HG02571 (cell line): ENCODE data around the gene AUTS2.
"Not testable (repeated sequence)": the region's sequence is repeated elsewhere in the genome, so short reads cannot be mapped to it uniquely, and the experiment has no call there.

Experiments used
- ATAC-seq: cut with Tn5 transposase; IDR thresholded peaks from one replicate; pipeline ENCODE4 v1.9.1; 2021; ENCODE audit warnings: mild to moderate bottlenecking, moderate library complexity; ENCODE audit not compliant: unreplicated experiment

Gene AUTS2

DNA sequence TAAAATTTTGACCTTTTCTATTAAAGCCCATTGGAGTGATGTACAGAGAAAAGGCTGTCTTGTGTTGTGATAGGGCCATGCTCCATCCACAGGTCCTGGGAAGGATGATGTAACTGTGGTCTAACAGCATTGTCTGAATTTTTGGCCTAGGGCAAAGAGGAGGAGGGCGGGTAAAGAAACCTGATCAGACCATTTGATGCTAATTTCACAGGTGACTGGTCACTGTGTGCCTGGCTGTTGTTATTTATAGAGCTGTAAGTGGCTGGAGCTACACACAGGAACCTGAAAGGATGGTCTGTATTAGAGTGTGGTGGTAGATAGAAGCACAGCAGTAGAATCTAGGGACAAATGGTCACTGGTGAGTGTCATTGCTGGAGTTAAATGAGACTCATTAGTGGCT, 182.1 kb downstream of the AUTS2 start:
- no peak for ATAC-seq

DNA sequence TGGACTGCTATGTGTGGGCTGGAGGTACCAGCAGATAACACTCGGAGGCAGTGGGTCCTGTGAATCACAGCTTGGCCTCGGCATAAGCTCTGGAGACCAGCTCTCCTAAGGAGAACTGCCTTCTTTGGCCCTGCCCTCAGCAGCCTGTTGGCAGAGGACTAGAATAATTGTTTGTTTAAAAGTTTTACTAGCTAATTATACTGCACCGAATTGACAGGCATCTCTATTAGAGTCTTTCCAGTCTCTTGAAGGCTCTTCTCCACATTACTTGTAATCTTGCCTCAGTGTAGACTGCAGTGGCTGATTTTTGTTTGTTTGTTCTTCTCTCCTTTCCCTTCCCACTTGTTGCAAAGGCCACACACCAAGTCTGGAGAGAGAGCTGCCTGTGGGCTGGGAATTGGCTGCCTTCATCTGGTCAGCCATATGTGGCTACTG, 183.2 kb downstream of the AUTS2 start:
- ATAC-seq, result no peak

DNA sequence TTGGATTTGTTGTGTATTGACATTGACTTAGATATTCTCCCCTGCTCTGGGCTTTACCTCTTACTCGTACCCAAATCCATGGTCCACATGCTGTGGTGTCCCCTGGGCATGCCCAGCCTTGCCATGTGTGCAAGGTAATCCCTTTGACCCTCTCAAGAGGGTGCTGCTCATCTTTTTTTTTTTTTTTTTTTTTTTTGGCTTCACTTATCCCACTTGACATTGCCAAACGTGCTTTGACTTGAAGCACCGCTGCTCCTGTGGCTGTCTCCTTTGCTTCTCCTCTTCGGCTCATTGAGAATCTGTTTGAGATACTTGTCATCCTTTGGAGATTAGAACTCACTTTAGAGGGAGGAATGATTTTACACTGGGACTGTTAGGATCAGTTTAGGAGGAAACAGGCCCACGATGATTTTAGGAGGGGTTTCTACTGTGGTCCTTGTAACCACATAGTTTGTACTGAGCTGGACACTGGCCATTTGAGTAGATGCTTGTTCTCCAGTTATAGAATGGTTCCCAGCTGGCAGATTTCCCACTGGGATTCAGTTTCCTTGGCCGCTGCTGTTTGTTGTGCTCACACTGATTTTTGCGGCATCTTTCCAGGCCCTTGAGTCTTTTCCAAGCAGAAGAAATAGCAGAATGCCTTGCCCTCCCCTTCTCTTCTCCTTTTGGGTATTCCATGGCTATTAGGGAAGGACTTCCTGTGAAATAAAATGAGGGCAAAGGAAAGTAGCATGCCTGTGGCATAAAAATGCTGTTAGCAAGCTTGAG, 184.8 kb downstream of the AUTS2 start:
- ATAC-seq, result no peak

DNA sequence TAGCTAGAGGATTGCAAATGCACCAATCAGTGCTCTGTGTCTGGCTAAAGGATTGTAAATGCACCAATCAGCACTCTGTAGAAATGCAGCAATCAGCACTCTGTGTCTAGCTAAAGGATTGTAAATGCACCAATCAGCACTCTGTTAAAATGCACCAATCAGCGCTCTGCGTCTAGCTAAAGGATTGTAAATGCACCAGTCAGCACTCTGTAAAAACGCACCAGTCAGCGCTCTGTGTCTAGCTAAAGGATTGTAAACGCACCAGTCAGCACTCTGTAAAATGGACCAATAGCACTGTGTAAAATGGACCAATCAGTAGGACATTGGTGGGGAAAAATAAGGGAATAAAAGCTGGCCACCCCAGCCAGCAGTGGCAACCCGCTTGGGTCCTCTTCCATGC, 187.9 kb downstream of the AUTS2 start:
- not testable (repeated sequence) for ATAC-seq

DNA sequence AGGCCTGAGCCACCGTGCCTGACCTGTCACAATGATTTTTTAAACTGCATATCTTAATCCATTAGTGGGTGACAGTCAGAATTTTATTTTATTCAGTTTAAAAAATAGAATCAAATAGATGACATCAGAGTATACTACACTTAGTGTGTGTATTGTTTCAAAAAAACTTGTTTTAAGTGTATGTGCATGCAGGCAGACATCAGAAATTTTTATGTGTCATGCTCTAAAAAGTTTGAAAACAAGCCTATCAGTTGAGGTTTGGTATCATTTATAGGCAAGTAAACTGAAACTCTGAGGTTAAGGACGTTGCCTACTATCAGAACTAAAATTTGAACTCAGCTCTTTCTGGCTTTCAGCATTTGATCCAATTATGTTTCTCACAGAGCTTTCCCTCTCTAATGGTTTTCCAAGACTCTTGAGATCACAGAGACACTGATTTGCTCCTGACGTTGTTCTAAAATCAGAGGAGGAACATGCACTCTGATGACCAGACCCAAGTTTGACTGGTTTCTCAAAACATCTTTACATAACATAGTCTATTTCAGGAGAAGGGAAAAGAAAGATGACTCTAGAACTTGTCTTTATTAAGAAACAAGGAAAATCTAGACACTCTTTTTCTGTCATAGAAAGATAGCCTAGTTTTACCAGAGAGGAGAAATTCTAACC, 188.6 kb downstream of the AUTS2 start:
- no peak for ATAC-seq

DNA sequence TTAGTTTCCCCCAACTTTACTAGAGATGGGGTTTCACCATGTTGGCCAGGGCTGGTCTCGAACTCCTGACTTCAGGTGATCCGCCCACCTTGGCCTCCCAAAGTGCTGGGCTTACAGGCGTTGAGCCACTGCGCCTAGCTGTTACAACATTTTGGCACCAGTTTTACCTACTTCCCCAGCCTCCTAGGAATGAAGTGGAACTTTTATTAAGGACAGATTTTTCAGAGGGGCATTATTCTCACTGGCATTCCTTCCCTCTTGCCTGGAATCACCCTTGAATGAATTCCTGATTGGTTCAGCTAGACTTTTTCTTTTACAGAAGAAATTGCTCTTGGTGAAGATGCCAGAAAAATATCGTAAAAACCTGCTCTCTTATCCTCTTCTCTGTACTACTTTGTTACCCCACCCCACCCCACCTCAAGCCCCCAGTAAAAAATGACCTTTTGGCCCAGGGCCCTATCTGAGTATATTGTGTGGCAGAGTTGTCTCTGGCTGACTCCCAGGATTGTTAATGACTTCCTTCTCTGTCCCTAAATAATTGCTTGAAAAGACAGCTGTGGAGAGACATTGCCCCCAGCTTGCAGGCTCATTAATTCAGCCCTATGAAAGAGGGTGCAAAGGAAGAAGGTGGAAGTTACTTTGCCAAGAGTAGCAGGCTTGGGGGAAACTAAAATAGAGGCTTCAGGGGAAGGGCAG, 189.6 kb downstream of the AUTS2 start:
- no peak for ATAC-seq

DNA sequence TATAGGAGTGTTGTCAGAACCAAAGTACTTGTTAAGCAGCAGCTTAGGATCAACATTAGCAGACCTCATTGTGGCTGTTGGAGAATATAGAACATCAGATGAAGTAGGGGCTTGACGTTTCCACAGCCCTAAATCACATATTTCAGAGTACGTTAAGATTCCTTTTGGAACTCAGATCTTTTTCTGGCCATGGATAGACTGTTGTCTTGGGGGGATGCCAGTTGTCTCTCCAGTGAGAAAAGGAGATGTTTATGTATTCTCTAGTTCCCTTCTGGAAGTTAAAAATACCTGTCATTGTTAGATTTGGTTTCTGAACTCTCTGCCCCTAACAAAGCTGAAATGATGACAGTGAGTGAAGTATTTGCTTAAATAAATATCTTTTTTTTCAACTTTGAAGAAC, 191.3 kb downstream of the AUTS2 start:
- no peak for ATAC-seq

DNA sequence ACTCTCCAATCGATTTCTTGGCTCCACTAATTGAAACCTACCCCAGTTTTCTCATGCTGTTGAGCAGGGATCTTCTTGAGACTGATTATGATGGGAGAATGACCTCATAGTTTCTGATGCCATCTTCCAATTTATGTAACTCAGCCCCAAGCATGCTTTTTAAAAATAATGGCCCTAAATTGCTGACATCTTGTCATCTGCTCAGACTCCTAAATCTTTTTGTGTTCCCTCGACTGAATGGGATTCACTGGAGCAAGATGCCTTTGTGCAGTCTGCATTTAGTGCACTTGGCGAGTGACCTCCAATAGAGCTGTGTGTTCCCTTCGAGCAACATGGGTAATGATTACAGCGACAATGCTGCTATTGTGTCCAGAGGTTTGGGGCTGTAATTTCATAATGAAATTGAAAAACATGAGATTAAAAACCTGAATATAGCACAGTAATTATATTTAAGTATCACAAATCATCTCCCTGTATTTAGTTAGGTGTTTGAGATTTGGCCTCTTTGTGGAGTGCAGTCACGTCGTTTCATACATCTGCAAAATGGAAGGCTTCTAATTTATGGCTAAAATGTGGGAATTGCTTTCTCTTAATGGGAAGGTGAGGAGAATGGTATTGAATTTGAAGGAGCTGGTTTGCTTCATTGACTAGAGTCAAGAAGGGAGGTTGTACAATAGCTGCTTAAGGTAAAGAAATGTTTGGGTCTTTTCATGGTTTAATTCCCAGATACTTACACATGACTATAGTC, 192.9 kb downstream of the AUTS2 start:
- ATAC-seq, result no peak

DNA sequence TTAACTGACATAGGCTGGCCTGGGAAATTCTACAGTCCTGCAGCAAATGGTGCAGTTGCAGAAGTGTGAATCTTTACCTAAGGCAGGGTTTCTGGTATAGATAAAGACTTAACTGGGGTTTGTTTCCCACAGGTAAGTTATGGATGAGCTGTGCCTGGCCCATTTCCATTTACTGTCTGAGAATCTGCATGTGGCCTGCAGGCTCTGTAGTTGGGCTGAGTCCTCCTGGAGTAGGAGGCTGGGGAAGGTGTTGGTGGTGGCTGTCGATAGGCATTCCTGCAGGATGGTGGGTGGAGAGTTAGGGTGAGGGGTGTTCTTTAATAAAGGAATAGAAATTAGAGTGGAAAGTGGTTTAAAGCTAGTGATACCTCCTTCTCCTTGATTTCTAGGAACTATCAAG, 193.5 kb downstream of the AUTS2 start:
- ATAC-seq, result no peak

DNA sequence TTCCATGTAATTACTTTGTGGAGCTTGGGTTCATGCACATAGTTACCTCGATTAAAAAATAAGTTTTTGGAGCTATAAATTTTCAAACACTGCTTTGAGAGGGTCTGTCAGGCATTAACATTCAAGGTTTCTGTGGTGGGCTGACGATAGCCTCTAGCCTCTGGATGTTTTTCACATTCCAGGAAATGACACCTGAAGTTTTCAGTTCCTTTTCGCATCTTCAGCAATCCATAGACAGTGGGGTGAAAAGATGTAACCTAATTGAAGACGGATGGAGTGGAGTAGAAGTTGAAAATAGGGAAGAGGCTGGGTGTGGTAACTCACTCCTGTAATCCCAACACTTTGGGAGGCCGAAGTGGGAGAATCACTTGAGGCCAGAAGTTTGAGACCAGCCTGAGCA, 197.7 kb downstream of the AUTS2 start:
- ATAC-seq, result no peak

DNA sequence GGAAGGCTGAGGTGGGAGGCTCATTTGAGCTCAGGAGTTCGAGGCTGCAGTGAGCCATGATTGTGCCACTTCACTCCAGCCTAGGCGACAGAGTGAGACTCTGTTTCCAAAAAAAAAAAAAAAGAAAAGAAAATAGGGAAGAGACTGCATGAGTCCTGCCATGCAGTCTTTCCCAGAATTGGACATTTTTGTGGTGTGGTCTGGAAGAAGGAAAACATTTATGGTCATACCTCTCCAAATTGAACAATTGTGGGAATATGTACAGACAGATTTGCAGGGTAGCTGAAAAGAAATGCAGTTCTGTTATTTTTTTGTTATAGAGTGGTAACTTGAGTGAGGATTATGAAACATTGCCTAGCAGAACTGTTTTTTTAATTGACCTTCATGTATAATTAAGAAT, 198.1 kb downstream of the AUTS2 start:
- no peak for ATAC-seq

DNA sequence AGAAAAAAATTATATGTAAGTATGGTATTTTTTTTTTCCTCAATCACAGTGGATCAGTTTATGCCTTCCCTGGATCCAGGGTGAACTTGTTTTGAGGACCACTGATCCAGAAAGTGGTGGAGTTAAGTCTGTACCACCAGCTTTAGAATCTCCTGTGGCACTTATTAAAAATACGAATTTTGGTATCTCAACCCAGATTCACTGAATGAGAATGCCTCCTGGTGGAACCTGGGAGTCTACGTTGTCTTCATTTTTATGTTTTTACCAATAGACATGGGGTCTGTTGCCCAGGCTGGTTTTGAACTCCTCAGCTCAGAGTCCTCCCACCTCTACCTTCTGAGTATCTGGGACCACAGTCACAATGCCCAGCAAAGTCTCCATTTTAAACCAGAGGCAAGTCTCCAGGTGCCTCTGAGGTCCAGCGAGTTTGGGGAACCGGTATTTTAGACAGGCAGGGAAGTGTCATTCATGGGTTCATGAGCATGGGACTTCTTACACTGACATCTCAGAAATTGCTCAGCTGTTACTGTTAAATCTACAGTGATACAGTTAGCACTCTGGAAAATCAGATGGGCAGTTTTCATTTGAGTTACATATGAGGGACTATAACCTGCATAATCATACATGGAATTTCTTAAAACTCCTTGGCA, 200.9 kb downstream of the AUTS2 start:
- no peak for ATAC-seq

DNA sequence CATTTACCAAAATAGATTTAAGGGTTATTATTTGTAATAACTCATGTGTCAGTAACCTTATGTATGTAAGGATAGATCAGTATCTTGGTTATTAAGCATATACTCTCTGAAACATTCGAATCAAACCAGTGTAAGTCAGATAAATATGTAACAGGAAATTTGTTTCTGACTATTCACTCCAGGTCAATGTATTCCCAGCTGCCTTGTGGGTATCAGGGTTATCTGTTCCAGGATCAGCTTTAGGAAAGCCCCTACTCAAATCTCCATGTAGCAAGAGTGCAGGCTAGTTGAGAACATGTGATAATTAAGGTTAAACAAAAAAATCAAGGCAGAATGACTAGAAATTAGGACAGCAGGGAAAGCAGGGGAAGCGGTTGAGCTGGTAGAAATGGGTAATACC, 201.7 kb downstream of the AUTS2 start:
- no peak for ATAC-seq

DNA sequence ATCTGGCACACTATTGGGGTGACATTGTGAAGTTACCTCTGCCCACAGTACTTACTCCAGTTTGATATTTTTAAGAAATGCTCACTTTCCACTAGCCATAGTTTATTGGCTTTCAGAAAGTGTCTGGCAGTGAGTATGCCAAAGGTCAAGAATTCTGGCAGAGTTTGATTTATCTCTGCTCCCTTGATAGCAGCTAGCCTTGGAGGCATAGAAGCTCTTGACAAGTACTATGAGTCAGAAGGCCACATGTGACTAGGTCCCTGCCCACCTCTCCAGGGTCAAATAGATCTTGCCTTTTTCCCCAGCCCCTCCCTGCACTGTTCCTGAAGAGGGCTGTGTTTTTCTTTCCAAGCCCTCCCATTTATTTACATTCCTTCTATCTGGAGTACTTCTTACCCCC, 202.2 kb downstream of the AUTS2 start:
- no peak for ATAC-seq

DNA sequence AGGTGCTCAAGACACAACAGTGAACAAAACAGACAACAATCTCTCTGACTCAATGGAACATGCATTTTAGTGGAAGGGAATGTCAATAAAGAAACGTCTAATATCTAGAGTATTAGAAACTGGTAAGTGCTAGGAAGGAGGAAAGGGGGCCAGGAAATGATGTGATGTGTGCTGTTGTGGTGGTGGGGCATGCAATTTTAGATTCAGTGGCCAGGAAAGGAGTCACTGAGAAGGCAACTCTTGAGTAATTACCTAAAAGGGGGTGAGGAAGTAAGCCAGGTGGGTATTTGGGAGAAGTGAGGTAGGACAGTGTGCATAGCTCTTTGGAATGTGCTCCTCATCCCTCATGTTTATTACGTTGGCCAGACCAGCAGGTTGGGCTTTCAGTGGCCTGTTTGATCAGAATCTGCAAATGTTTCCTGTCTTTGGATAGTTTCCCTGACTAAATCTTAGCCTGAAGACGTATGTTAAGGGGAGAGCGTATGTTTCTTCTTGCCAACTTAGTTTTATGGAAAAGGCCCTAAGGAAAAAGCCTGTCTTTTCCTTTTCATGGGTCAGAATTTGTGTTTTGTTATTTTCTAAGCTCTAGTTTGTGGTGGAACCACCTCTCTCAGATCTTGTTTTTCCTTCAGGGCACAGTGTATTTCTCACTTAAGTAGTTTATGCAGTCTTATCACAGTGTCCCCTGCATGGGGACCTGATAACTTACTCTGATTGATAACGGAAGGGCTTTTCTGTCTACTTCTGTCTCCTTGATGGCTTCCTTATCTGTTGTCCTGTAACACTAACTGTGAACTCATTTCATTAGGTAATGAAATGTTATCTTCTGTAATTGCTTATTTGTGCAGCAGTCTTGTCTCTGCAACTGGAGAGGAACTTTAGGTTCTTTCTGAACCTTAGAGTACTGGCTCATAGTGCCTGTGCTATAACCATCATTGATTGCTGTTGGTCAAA, 203.7 kb downstream of the AUTS2 start:
- no peak for ATAC-seq

DNA sequence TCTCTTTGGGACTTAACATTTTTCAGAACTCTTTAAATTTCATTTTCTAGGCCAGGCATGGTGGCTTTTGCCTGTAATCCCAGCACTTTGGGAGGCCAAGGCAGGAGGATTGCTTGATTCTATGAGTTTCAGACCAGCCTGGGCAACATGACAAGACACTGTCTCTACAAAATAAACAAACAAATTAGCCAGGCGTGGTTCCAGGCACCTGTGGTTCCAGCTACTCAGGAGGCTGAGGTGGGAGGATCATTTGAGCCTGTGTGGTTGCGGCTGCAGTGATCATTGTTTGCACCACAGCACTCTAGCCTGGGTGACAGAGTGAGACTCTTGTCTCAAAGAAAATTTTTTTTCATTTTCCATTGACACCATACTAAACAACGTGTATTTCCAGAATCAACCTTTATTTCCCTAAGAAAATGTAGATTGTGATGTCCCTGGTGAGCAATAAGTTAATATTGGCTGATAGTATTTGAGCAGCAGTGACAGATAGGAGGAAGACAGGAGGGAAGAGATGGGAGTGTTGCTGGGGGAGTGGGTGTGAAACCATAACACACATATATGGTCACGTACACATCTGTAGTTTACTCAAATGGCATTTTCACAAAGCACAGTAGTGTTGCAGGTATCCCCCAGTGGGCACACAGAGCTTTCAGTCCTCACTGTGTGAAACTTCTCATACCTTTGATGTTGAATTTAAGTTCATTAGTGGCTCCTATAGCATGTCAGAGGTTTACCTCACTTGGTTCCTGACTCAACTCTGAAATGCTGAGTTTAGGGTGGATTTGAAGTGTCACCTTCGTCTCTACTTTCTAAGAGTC, 205.6 kb downstream of the AUTS2 start:
- ATAC-seq, result peak; percentile 86

DNA sequence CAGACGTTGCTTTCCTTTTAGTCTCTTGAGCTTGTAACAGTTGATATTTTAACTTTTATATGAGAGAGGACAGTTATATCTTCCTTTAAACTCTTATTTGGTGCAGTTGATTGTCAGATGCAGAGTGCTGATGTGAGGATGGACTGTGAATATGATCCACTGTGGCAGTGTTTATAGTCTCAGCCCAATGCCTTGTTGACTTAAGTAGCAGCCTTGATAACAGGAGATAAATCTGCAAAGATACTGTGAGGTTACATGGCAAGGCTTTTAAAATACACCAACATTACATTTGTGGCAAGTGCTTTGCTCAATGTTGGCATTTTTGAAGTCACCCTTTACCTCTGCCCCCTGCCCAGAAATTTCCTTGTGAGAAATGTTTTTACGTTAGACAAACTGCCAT, 206.7 kb downstream of the AUTS2 start:
- ATAC-seq, result no peak

DNA sequence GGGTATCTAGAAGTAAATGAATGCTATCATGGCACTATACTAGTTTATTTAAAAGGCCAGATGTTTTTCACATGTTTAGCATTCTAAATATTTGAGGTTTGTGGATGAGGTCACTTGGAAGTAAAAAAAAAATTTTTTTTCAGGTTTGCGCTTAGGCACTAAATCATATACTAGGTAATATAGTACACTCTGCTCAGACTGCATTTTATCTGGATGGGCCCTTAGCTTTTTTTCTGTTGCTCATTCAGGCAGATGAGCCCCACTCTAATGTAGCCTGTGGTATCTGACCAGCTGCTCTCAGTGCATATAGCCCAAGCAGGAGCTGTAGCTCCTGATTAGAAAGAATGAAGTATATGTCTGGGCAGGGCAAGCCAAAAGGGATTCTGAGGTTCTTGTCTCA, 210.1 kb downstream of the AUTS2 start:
- no peak for ATAC-seq
